Erythroblast (primary cell): ENCODE data around the gene ATP9A.

Experiments
- GATA1 ChIP-seq: IDR thresholded peaks from 2 replicates; pipeline ENCODE4 v1.6.1; 2011; ENCODE audit warnings: low read depth, mild to moderate bottlenecking, control low read depth, low read length, moderate library complexity
- POLR2A ChIP-seq: IDR thresholded peaks from 2 replicates; pipeline ENCODE4 v1.6.1; 2011; ENCODE audit warnings: mild to moderate bottlenecking, low read length

GRCh38 chr20:51554538-51555165, 213.5 kb downstream of the ATP9A start:
- no peak for TF ChIP-seq POLR2A
- TF ChIP-seq GATA1: no peak
